ENCODE measurements around the gene RPS6KA1.
"Not testable (repeated sequence)": the region's sequence is repeated elsewhere in the genome, so short reads cannot be mapped to it uniquely, and the experiment has no call there.

Gene RPS6KA1

DNA sequence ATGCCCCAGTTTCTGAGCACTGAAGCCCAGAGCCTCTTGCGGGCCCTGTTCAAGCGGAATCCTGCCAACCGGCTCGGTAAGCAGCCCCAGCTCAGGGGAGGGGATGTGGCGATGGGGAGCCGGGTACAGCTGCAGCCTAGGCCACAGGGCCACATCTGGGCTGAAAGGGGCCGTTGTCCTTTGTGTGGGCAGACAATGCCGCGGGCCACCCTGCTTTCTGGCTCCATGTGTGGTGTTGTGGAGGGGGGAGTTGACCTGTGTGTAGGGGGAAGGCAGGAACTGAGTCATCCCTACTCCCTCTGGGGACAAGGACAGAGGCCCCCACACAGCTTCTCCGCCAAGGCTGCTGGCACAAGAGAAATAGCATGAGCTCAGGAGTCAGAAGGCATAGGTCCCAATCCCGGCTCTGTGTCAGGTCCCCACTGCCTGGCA lies 26.0 kb downstream of the RPS6KA1 start:
- no peak for DNase-seq (ENCODE audit: low read depth)

- DNase-seq (ENCODE audit: low read depth): no peak
These were observed 26.6 kb downstream of the RPS6KA1 start for GRCh38 chr1:26556111-26556510.

- DNase-seq (ENCODE audit: low read depth): no peak
These were observed 27.4 kb downstream of the RPS6KA1 start for GRCh38 chr1:26557008-26557407.

DNA sequence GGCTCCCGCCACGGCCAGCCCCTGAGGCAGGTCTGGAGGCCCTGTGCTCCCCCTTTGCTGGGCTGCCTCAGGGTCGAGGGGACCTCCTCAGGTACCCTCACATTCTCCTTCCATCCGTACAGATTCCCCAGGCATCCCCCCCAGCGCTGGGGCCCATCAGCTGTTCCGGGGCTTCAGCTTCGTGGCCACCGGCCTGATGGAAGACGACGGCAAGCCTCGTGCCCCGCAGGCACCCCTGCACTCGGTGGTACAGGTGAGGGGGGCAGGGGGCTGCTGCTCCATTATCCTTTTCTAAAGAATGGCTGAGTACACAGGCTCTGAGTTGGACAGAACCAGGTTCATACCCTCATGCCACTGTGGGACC lies 29.1 kb downstream of the RPS6KA1 start:
- no peak for DNase-seq (ENCODE audit: low read depth)

- no peak for DNase-seq (ENCODE audit: low read depth)
These were observed 30.8 kb downstream of the RPS6KA1 start for GRCh38 chr1:26560403-26560780.

DNA sequence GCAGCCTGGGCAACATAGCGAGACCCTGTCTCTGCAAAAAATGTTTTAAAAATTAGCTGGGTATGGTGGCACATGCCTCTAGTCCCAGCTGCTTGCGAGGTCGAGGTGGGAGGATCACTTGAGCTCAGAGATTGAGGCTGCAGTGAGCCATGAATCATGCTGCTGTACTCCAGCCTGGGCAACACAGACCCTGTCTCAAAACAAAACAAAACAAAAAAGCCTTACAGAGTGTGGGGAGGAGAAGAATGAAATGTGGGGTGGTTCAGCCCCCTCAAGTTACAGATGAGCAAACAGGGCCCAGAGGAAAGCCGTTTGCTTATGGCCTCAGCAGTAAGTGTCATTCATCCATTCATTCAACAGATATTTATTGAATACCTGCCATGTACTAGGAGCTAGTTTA lies 40.7 kb downstream of the RPS6KA1 start:
- DNase-seq (ENCODE audit: low read depth): no peak

- no peak for DNase-seq (ENCODE audit: low read depth)
These were observed 41.8 kb downstream of the RPS6KA1 start for GRCh38 chr1:26571381-26571780.

DNA sequence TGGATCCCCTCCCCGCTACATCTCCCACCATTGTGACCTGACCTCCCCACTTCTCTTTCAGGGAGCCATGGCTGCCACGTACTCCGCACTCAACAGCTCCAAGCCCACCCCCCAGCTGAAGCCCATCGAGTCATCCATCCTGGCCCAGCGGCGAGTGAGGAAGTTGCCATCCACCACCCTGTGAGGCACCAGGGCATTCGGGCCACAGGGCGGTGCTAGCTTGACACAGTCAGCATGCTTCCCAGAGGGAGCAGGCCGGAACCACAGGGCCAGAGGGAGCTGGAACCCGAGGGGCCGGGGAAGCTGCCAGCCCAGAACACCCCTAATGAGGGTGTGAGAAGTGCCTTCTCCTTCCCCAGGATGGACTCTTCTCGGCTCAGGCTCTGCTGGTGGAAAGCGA lies 44.5 kb downstream of the RPS6KA1 start:
- DNase-seq (ENCODE audit: low read depth): no peak

- peak; percentile 54 for DNase-seq (ENCODE audit: low read depth)
These were observed 45.2 kb downstream of the RPS6KA1 start for GRCh38 chr1:26574719-26575251.

DNA sequence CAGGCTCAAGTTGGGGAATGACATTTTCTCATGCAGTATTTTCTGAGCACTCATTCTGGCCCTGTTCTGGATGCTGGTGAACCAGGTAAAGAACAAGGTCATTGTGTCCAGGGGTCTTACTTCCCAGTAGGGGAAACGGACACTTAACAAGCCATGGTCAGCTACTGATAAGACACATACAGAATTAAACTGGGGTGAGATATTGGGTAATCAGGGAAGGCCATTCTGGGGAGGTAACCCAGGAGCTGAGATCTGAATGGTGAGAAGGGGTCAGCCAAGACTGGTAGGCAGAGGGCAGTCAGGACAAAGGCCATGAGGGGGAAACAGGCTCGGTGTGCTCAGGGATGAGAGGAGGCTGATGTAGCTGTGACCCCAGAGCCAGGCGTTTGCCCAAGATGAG lies 45.8 kb downstream of the RPS6KA1 start:
- no peak for DNase-seq (ENCODE audit: low read depth)

DNA sequence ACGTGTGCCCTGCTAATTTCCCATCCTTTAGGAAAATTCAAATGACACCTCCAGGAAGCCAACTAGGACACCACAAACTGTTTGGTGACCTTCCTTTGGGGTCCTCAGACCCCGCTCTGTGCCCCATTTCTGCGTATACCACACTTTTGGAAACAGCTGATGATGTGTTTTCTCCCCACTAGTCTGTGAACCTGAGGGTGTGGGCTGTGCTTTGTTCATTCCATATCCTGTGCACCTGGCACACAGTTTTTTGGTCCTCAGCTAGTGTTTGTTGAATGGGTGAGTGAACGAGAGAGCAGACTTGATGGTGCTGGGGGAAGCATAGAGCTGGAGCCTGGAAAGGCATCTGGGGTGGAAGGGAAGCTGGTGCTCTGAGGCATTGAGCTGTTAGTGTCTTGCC lies 48.6 kb downstream of the RPS6KA1 start:
- DNase-seq (ENCODE audit: low read depth): no peak

- DNase-seq (ENCODE audit: low read depth): no peak
These were observed 50.1 kb downstream of the RPS6KA1 start for GRCh38 chr1:26579681-26580111.

- DNase-seq (ENCODE audit: low read depth): no peak
These were observed 50.6 kb downstream of the RPS6KA1 start for GRCh38 chr1:26580116-26580515.

DNA sequence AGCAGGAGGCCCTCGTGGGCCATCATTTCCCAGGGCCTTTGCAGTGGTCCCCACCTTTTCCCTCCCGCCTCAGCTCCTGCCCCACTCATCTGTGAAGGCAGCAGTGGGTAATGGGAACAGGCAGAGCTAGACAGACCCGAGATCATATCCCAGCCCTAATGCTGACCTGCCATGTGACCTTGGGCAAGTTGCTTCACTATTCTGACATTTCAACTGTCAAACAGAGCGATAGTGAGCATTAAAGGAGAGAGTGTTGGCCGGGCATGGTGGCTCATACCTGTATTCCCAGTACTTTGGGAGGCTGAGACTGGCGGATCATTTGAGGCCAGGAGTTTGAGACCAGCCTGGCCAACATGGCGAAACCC lies 51.7 kb downstream of the RPS6KA1 start:
- no peak for DNase-seq (ENCODE audit: low read depth)

DNA sequence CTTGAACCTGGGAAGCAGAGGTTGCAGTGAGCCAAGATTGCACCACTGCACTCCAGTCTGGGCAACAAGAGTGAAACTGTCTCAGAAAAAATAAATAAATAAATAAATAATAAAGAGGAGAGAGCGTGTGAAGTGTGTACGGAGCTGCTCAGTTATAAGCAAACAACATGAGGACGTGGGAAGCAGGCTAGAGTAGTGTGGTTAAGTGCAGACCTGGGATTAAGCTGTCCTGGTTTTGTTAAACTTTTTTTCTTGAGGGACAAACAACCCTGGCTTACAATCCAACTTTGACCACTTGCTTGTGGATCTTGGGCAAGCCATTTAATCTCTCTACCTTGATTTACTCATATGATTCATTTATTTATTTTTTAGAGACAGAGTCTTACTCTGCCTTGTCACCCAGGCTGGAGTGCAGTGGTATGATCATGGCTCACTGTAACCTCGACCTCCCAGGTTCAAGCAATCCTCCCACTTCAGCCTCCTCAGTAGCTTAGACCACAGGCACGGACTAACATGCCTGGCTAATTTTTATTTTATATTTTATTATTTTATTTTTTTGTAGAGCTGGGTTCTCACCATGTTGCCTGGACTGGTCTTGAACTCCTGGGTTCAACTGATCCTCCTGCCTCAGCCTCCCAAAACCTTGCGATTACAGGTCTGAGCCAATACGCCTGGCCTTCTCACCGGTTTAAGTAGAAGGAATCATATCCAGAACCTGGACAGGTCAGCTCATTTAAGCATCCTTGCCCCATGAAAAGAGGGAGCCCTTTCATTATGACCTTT lies 52.7 kb downstream of the RPS6KA1 start:
- DNase-seq (ENCODE audit: low read depth): no peak

GRCh38 chr1:26582836-26583460 lies 53.4 kb downstream of the RPS6KA1 start:
- DNase-seq (ENCODE audit: low read depth): peak; percentile 85

- no peak for DNase-seq (ENCODE audit: low read depth)
These were observed 54.3 kb downstream of the RPS6KA1 start for GRCh38 chr1:26583646-26584485.

- not testable (repeated sequence) for DNase-seq (ENCODE audit: low read depth)
These were observed 55.0 kb downstream of the RPS6KA1 start for GRCh38 chr1:26584588-26584987.

GRCh38 chr1:26585471-26585870 lies 55.9 kb downstream of the RPS6KA1 start:
- DNase-seq (ENCODE audit: low read depth): no peak

GRCh38 chr1:26593385-26593784 lies 63.8 kb downstream of the RPS6KA1 start:
- DNase-seq (ENCODE audit: low read depth): no peak

- DNase-seq (ENCODE audit: low read depth): not testable (repeated sequence)
These were observed 65.0 kb downstream of the RPS6KA1 start for GRCh38 chr1:26594593-26594992.

DNA sequence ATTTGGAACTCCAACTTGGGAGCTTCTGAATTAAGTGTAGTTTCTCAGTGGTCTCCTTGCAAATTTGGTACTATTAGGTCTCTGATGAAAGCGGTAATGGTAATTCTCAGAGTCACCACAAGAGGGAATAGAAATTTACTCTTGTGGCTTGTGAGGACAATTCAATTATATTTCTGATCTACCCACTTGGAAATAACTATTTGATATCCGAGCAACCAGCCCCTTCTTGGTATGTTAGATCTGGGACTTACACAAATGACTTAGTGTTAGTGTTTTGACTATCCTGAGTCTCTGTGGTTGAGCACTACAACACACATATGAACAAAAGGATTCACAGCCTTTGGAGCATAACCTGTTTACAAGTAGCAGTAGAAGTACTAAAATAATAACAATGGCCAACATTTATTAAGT lies 68.1 kb downstream of the RPS6KA1 start:
- no peak for DNase-seq (ENCODE audit: low read depth)

DNA sequence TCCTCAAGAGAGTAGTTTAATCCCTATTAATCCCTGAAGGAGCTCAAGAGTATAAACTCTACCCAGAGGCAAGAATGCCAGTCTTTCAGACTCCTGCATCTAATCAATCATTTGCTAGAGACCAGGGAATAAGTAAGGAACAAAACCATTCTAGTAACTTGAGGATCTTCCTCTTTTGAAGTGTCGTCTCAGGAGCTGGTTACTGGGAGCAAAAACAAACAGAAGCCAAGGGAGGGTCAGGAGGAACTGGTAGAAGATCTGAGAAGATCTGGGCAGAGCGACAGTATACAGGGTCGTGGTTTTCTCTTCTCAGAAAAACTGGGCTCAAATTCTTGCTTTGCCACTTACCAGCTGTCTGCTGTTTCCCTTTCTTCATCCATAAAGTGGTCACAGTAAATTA lies 69.3 kb downstream of the RPS6KA1 start:
- DNase-seq (ENCODE audit: low read depth): no peak

All from stromal cell of bone marrow (primary cell).